Islet of Langerhans (tissue), 1 donor: ENCODE results near the gene KLF13.
"Not testable (repeated sequence)": the region's sequence is repeated elsewhere in the genome, so short reads cannot be mapped to it uniquely, and the experiment has no call there.

Experiments used
- FAIRE-seq: peaks from one replicate; lab custom pipeline; 2011; peaks lifted over from hg19 to GRCh38; lab: Jason Lieb, UNC

KLF13 gene

GRCh38 chr15:31347067-31347975, 20.7 kb downstream of the KLF13 start:
- no peak for FAIRE-seq

- no peak for FAIRE-seq
Observed at GRCh38 chr15:31347981-31348803, 21.6 kb downstream of the KLF13 start.

DNA sequence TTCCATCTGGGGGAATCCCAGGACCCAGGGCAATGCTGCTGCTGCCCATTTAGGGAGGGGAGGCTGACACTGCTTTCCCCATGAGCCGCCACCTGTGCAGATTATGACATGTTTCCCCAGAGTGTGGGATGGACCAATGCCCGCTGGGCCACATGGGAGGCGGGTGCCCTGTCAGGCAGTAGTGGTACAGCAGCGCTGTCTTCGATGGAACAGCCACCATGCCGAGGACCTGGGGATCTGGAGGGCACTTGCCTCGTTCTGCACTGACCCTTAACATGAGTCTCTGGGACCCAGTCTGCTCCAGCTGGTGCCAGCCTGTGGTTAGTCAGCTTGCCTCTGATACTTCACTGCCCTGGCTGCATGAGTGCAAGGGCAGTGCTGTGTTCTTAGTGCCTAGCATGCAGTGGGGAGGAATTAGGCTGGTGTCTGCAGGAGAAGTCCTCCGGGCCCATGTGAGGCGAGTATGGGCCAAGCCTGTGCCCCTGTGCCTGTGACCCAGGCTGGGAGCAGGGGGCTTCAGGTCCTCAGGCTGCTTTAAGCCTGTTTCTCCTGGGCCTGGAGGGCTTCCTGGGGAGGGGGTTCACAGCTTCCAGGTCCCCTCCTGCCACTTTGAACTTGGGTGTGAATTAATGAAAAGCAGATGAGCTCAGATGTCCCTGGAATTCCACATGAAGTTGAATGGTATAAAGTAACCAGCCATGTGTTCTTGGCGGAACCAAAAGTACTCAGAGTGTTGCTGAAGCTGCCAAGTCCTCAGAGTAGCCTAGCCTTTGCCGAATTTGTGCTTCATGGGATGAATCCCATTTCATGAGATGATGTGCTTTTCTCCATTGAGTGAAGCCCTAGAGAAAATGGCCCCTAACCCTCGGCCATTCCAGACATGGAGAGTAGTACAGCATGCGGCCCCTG, 22.9 kb downstream of the KLF13 start:
- FAIRE-seq: no peak

DNA sequence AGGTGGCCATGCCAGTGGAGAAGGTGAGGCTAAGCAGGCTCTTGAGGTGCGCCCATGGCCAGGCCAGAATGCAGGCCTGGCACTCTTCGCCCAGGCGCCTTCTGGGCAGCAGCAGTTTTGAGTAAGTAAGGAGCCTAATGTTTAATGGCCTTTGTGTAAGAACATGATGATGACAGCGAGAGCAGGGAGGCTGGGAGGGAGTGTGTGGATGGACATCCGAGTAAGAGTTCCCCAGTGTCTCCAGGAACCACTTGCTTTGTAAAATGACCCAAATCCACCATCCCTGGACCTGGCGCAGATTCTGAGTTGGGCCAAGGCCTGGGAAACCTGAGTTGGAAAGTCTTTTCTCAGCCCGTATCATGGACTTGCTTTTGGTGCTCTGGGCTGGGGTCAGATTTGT, 24.1 kb downstream of the KLF13 start:
- FAIRE-seq: no peak

DNA sequence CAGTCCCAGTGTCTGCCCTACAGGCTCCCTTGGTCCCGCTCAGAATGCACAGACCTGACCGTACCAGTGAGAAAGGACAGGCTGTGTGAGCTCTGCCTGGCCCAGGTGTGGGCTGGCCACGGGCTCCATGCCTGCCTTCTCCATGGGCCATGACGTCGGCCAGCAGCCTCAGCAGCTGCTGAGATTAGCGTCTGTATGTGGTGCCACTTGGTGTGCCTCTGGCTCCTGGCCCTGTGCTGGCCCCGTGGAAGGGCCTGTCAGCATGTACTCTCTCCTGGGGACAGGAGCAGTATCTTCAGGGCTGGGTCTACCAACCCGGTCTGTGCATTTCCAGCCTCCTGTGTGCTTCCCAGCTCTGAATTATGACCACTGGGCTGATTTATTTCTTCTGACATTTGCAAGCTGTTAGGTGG, 25.7 kb downstream of the KLF13 start:
- FAIRE-seq: no peak

DNA sequence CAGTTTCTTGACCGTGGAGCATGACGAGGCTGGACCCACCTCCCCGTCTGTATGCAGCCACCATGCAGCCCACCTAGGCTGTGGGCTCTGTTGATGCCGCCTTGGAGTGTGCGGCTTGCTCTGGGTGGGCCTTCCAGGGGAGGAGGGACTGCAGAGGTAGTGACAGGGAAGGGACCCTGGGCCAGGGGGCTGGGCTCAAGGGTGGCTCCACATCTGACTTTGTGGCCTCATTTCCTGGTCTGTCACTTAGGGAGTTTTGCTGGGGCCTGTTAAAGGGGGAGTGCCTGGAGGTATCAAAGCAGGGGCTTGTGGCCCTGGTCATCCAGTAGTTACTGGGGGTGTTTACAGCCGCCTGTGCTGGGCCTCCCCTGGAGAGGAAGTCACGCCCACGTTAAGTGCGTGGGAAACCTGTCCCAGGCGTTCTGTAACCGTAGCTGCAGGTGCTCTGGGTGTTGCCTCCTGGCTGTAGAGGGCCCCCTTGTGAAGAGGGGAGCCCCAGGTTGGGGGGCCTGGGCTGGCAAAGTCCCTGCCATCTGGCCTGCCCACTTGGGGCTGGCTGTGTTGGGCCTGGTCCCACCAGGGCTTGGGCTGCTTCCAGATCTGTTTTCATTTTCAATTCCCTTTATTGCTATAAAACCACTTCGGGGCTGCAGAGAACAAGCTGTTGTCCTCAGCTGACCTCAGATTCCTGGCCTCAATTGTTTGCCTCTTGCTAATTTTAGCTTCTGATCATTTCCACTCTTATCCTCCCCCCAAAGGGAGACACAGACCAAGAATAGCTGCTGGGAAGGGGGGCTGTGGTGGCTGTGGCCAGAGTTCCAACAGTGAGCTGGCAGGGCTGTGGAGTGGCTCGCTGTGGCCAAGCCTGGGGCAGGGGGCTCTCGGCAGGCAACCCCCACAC, 26.5 kb downstream of the KLF13 start:
- FAIRE-seq: no peak

GRCh38 chr15:31353931-31354330, 27.3 kb downstream of the KLF13 start:
- no peak for FAIRE-seq

DNA sequence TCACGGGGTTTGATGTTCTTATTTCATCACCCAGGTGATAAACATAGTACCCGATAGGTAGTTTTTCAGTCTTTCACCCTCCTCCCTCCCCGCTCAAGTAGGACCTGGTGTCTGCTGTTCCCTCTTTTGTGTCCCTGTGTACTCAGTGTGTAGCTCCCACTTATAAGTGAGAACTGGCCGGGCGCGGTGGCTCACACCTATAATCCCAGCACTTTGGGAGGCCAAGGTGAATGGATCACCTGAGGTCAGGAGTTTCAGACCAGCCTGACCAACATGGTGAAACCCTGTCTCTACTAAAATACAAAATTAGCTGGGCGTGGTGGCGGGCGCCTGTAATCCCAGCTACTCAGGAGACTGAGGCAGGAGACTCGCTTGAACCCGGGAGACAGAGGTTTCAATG, 29.5 kb downstream of the KLF13 start:
- FAIRE-seq: not testable (repeated sequence)

- no peak for FAIRE-seq
Observed at GRCh38 chr15:31357148-31357547, 30.5 kb downstream of the KLF13 start.

- no peak for FAIRE-seq
Observed at GRCh38 chr15:31358163-31358562, 31.5 kb downstream of the KLF13 start.

DNA sequence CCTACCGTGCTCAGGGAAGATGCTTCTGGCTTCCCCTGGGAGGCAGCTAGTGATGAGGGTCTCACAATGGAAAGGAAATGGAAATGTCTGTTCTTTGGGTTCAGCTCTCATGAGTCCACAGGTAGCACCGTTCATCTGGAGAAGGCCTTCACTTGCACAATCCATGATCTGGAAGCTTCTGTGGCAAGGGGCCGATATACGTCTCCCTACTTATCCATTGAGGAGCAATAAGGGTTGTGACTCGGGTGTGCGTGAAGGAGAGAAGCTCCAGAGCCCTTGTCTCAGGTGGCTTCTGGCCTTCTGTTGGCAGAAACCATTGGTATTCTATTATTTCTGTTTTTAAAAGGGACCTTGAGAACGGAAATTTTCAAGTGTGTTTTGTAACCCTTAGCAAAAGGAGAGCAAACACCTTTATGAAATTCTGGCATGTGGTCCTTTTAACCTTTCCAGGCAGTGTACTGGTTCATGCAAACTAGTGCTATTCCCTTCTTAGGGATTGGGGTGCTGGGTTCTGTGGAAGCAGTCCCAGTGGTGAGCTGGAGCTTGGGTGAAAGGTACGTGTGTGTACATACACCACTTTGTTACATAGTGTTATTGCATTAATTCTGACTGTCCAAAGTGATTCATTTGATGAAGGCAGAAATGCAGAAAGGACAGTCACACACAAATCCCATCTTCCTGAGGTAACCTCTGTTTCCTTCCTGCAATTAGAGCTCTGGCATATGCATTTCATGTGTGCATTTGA, 32.5 kb downstream of the KLF13 start:
- FAIRE-seq: no peak

DNA sequence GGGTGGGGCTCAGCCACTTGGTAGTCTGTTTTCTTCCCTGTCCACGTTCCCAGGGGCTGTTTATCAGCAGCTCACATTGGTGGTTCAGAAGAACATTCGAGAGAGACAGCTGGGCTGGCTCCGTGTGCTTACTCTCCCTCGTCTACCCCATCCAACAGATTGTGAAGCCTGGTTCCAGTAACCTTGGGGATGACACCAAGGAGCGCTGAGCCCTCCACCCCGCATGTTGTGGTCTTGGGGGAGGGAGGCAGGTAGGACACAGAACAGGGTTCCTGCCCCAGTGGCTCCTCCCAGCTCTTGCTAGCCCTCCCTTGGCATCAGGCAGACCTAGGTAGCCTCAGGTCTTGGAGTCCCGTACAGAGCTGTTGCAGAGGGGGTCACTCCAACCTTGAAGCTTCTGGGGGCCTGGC, 33.1 kb downstream of the KLF13 start:
- no peak for FAIRE-seq

- no peak for FAIRE-seq
Observed at GRCh38 chr15:31360158-31360561, 33.5 kb downstream of the KLF13 start.

DNA sequence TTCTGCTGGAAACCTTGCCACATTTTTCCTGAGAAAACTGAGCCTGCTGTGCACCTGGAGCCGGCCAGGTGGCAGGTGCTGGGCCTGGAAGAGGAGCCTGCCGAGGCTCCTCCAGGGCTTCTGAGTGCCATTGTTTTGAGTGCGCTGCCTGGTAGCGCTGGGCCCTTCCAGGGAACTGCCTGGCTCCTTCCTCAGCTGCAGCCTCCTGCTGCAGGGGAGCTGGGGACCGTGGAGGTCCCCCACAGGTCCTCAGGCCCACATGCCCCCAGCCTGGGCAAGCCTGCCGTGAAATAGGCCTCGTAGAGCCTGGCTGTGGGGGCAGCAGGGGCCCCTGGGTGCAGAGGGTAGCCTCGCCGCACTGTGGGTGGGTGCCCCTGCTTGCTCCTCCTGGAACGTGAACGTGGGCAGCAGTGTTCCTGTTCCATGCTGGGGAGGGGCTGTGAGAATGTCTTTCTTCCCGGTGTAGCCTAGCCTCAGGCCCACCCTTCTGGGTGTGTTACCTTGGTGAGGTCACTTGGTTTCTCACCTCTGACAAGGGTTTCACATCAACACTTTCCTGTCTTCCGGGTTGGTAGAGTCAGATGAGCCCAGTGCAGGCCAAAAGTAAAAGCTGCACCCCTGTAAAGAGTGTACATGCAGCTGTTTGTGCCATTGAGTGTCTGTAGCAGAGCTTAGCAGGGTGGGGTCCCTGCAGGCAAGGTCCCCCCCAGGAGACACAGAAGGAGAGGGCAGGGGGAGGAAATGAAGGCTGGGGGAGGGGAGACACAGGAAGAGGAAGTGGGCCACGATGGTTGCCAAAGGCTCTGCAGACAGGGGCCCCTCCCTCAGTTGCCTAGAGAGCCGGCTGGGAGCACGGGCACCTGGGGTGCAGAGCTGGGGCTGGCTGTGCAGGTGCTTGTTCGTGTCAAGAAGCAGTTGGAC, 34.5 kb downstream of the KLF13 start:
- no peak for FAIRE-seq

- FAIRE-seq: no peak
Observed at GRCh38 chr15:31361764-31362515, 35.3 kb downstream of the KLF13 start.

- FAIRE-seq: no peak
Observed at GRCh38 chr15:31362886-31363285, 36.3 kb downstream of the KLF13 start.

GRCh38 chr15:31364301-31365031, 37.8 kb downstream of the KLF13 start:
- no peak for FAIRE-seq
